Nephron progenitor cell (in vitro differentiated cells): ENCODE results near the gene HDAC4.

Source experiments
- DNase-seq: peaks from one replicate; pipeline ENCODE4 v3.0.0; 2021
- H3K27ac Mint-ChIP-seq: 2 replicates; pipeline ENCODE4 v1.8.0; 2021; ENCODE audit warnings: mild to moderate bottlenecking, moderate library complexity, mixed read lengths
- H3K27me3 Mint-ChIP-seq: 2 replicates; pipeline ENCODE4 v1.8.0; 2021; ENCODE audit warnings: mild to moderate bottlenecking, low read depth, mixed read lengths; ENCODE audit not compliant: poor library complexity
- H3K36me3 Mint-ChIP-seq: 2 replicates; pipeline ENCODE4 v1.8.0; 2021; ENCODE audit warnings: low read depth, mixed read lengths
- H3K4me1 Mint-ChIP-seq: 2 replicates; pipeline ENCODE4 v1.8.0; 2021; ENCODE audit warnings: mixed read lengths
- H3K4me3 Mint-ChIP-seq: 2 replicates; pipeline ENCODE4 v1.8.0; 2021; ENCODE audit warnings: mild to moderate bottlenecking, moderate library complexity, mixed read lengths
- H3K9me3 Mint-ChIP-seq: 2 replicates; pipeline ENCODE4 v1.8.0; 2021; ENCODE audit warnings: mild to moderate bottlenecking, moderate library complexity, mixed read lengths
- TF ChIP-seq, protein P1 (sequence below): fragments of 200-600 bp; sonication (generic); IDR thresholded peaks from 2 replicates; pipeline ENCODE4 v1.5.0; 2021; ENCODE audit warnings: antibody characterized with exemption

HDAC4 gene

GRCh38 chr2:239078128-239078924 lies 322.5 kb downstream of the HDAC4 start:
- peaks cover 38% of the 10 kb centered on the region for H3K36me3 Mint-ChIP-seq
- no peak overlapping the region for H3K4me3 Mint-ChIP-seq
- DNase-seq = no peak
- TF ChIP-seq, protein P1, sequence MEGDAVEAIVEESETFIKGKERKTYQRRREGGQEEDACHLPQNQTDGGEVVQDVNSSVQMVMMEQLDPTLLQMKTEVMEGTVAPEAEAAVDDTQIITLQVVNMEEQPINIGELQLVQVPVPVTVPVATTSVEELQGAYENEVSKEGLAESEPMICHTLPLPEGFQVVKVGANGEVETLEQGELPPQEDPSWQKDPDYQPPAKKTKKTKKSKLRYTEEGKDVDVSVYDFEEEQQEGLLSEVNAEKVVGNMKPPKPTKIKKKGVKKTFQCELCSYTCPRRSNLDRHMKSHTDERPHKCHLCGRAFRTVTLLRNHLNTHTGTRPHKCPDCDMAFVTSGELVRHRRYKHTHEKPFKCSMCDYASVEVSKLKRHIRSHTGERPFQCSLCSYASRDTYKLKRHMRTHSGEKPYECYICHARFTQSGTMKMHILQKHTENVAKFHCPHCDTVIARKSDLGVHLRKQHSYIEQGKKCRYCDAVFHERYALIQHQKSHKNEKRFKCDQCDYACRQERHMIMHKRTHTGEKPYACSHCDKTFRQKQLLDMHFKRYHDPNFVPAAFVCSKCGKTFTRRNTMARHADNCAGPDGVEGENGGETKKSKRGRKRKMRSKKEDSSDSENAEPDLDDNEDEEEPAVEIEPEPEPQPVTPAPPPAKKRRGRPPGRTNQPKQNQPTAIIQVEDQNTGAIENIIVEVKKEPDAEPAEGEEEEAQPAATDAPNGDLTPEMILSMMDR = no peak
- peaks cover 4% of the 10 kb centered on the region for H3K27me3 Mint-ChIP-seq
- no peaks in the 10 kb centered on the region for H3K4me1 Mint-ChIP-seq
- no peak overlapping the region for H3K27ac Mint-ChIP-seq
- H3K9me3 Mint-ChIP-seq = no peaks in the 10 kb centered on the region

DNA sequence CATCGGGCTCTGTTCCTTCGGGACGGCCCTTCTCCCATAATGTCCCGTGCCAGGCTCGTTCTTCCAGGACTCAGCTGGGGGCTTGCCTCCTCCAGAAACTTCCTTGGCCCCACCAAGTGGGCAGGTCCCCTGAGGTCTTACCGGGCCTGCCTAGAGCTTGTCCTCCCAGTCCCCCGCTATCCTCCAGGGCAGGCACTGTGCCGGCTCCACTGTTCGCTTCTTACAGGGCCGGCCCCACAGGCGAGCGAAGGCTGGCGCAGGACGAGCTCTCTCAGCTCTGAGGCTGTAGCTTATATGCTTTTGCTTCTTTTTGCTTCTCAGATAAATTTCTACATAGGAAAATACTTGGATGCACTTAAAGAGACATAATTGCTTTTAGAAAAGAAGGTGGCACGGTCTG lies 323.6 kb downstream of the HDAC4 start:
- no peak for DNase-seq
- Mint-ChIP-seq H3K27me3 (peaks cover 8% of the 10 kb centered on the region), H3K36me3 (peaks cover 48% of the 10 kb centered on the region), H3K27ac (no peak overlapping the region), H3K4me1 (no peaks in the 10 kb centered on the region), H3K4me3 (no peak overlapping the region), H3K9me3 (peaks cover 4% of the 10 kb centered on the region)
- TF ChIP-seq, protein P1 = no peak

GRCh38 chr2:239075918-239076758 lies 324.7 kb downstream of the HDAC4 start:
- H3K4me1 Mint-ChIP-seq = no peaks in the 10 kb centered on the region
- H3K27me3 Mint-ChIP-seq = peaks cover 8% of the 10 kb centered on the region
- peaks cover 53% of the 10 kb centered on the region for H3K36me3 Mint-ChIP-seq
- DNase-seq = no peak
- H3K4me3 Mint-ChIP-seq = no peak overlapping the region
- TF ChIP-seq, protein P1 = no peak
- peaks cover 13% of the 10 kb centered on the region for H3K9me3 Mint-ChIP-seq
- H3K27ac Mint-ChIP-seq = no peak overlapping the region

- TF ChIP-seq, protein P1 = no peak
- H3K4me1 Mint-ChIP-seq = peaks cover 5% of the 10 kb centered on the region
- peaks cover 4% of the 10 kb centered on the region for H3K27me3 Mint-ChIP-seq
- peaks cover 47% of the 10 kb centered on the region for H3K36me3 Mint-ChIP-seq
- peaks cover 13% of the 10 kb centered on the region for H3K9me3 Mint-ChIP-seq
- no peak overlapping the region for H3K4me3 Mint-ChIP-seq
- H3K27ac Mint-ChIP-seq = no peak overlapping the region
- no peak for DNase-seq
These were observed 326.9 kb downstream of the HDAC4 start for GRCh38 chr2:239073745-239074530.

DNA sequence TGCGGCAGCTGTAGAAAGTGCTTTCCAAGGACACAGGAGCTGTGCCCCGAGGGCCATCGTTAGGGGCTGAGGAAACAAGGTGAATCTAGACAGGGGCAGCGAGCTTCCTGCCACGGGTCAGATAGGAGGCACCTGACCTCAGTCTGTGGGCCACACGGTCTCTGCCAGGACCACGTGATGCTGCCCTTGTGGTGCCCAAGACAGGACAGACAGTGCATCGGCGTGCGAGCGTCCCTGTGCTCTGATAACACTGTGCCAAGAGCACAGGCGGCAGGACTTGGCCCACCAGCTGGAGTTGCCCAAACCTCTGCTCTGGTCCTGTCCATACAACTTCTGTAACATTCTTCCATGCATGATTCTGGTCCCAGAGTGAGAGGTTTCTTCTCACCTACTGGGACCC lies 327.6 kb downstream of the HDAC4 start:
- Mint-ChIP-seq H3K27me3 (peaks cover 4% of the 10 kb centered on the region), H3K9me3 (peaks cover 13% of the 10 kb centered on the region), H3K4me1 (peaks cover 5% of the 10 kb centered on the region), H3K4me3 (no peak overlapping the region), H3K36me3 (peaks cover 45% of the 10 kb centered on the region), H3K27ac (no peak overlapping the region)
- DNase-seq = no peak
- TF ChIP-seq, protein P1 = no peak
